ENCODE results near the gene HK1. TPM values are rescaled to one million over a fixed set of nuclear protein-coding genes. Genes with fewer than 3 reads are reported as not detected.

Gene HK1
- total RNA-seq, 2 donors from 2014 or later, result 73.3 to 83.3 TPM

- intact Hi-C loops (cut with DNase I), result no loop called here
- Histone ChIP-seq H3K36me3 (peaks cover 5% of the 10 kb centered on the region), H3K9ac (ENCODE audit: low read depth in 2 of 2, low read length in 2 of 2) (no peak overlapping the region), H3K27me3 (no peaks in the 10 kb centered on the region), H3K27ac (no peak overlapping the region), H3K4me1 (no peaks in the 10 kb centered on the region), H3K9me3 (no peaks in the 10 kb centered on the region), H3K4me3 (no peak overlapping the region)
- TF ChIP-seq CTCF (IDR thresholded peaks at IDR 0.05), result no peak
- DNase-seq, result no peak
Measured at GRCh38 chr10:69374242-69374641, 95.9 kb downstream of the HK1 start.

DNA sequence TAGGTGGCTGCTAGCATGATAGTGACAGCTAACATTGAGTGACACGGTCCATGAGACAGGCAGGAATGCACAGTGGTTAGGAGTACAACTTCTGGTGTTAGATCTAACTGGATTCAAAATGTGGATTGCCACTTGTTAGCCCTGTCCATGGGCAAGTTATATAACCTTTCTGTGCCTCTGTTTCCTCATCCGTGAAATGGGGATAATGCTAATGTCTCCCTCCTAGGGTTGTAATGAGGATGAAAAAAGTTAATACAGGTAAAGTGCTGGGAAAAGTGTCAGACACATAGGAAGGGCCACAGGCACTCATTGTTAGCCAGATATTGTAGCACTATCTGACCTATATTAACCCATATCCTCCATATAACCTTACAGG is 96.6 kb downstream of the HK1 start:
- peaks cover 7% of the 10 kb centered on the region for H3K36me3 ChIP-seq
- intact Hi-C loops (cut with DNase I), result no loop called here
- no peak overlapping the region for H3K9ac ChIP-seq (ENCODE audit: low read depth in 2 of 2, low read length in 2 of 2)
- DNase-seq, result no peak
- H3K9me3 ChIP-seq, result no peaks in the 10 kb centered on the region
- H3K27me3 ChIP-seq, result no peaks in the 10 kb centered on the region
- H3K27ac ChIP-seq, result no peak overlapping the region
- H3K4me3 ChIP-seq, result no peak overlapping the region
- H3K4me1 ChIP-seq, result no peaks in the 10 kb centered on the region
- no peak for TF ChIP-seq CTCF (IDR thresholded peaks at IDR 0.05)

DNA sequence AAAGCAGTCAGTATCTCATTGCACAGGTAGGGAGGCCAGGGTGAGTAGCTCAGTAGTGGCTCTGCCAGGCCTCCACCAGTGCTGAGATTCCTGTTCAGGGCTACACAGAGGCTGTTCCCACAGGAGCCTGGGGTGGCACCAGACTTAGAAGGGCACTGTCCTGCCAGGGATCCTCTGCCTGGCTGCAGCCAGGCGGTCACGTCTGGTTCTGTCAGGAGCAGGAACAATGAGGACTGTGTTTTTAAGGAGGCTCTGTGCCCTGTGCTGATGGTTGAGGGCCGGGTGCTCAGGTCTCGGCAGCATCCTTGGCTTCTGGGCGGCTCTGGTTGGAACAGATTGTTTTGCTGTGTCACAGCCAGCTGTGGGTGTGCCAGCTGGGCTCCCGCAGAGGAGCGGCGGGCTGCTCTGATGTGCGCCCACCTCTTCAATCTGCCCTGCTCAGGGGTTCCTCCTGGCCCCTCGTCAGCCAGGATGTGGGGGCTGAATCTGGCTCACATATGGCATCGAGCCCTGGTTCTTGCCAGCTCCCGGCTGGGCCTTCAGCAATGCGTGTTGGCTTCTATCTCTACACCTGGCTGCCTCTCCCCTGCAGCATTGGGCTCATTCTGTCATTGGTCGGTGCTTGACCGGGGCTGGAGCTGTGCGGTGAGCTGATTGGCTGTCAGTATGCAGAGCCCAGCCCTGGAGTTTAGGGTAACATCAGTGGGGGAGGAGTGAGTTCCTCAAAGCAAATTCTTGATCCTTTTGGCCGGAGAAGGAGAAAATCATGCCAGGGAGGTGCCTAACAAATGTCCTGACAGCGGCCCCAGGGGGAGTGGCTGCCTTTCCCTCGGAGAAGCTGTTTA is 97.2 kb downstream of the HK1 start:
- peak; percentile 38 for DNase-seq
- Histone ChIP-seq H3K4me3 (no peak overlapping the region), H3K27ac (no peak overlapping the region), H3K9me3 (no peaks in the 10 kb centered on the region), H3K27me3 (no peaks in the 10 kb centered on the region), H3K9ac (ENCODE audit: low read depth in 2 of 2, low read length in 2 of 2) (no peak overlapping the region), H3K36me3 (peaks cover 9% of the 10 kb centered on the region), H3K4me1 (no peaks in the 10 kb centered on the region)
- intact Hi-C loops (cut with DNase I), result no loop called here
- TF ChIP-seq CTCF (IDR thresholded peaks at IDR 0.05), result no peak

- no peak for DNase-seq
Measured at GRCh38 chr10:69376662-69377061, 98.4 kb downstream of the HK1 start.

GRCh38 chr10:69377191-69377590 is 98.9 kb downstream of the HK1 start:
- Histone ChIP-seq H3K36me3 (peaks cover 9% of the 10 kb centered on the region), H3K4me3 (no peak overlapping the region), H3K27me3 (no peaks in the 10 kb centered on the region), H3K9me3 (no peaks in the 10 kb centered on the region), H3K27ac (no peak overlapping the region), H3K4me1 (no peaks in the 10 kb centered on the region), H3K9ac (ENCODE audit: low read depth in 2 of 2, low read length in 2 of 2) (no peak overlapping the region)
- no peak for TF ChIP-seq CTCF (IDR thresholded peaks at IDR 0.05)
- no peak for DNase-seq
- intact Hi-C loops (cut with DNase I), result no loop called here

More at GRCh38 chr10:69376662-69377061, 98.4 kb downstream of the HK1 start:
- Histone ChIP-seq H3K4me1 (no peaks in the 10 kb centered on the region), H3K9me3 (no peaks in the 10 kb centered on the region), H3K27me3 (no peaks in the 10 kb centered on the region), H3K9ac (ENCODE audit: low read depth in 2 of 2, low read length in 2 of 2) (no peak overlapping the region), H3K36me3 (peaks cover 9% of the 10 kb centered on the region), H3K4me3 (no peak overlapping the region), H3K27ac (no peak overlapping the region)
- intact Hi-C loops (cut with DNase I), result no loop called here
- TF ChIP-seq CTCF (IDR thresholded peaks at IDR 0.05), result no peak
